ENCODE measurements around the gene FADS3. TPM values are rescaled to one million over a fixed set of nuclear protein-coding genes. Genes with fewer than 3 reads are reported as not detected.

The FADS3 gene
- total RNA-seq, 1 experiment from 2014 or later, result 67.9 TPM

DNA sequence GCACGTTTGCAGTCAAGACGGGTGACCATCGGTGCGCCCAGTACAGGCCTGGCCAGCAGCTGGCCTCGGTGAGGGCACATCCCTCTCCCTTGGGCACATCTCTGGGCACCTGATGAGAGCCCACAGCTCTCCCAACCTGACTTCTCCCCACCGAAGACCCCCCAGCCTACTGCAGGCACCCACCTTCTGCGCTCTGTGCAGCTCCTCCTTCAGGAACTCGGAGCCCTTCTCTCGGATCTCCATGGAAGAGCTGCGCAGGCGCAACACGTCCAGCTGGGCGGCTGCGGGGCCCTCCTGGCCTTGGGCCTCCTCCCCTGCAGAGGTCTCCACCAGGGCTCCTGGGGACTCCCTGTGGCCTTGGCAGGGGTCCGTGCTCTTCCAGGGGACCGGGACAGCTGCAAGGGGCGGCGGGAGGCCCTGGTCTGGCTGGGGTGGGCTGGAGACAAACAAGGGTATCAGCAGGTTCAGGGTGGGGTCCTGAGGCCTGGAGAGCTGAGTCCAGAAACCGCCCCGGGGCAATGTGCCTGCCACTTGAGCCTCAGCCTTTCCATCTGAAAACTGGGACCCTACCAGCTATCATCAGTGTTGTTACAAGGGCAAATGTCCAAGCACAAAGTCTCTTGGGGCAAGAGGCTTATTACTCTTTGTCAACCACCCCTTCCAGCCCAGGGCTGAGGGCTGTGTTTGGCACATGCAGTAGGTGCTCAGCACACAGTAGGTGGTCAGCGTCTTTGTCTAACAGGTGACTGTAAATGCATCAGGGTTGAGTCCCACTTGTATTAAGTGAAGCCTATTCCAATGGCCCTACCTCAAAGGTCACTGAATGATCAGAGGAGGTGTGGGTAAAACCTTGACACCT is 16.8 kb upstream of the FADS3 start:
- no peak overlapping the region for H3K9ac ChIP-seq (ENCODE audit: low read length)
- H2AFZ ChIP-seq (ENCODE audit: low read length), result no peak overlapping the region
- no peak overlapping the region for H3K4me3 ChIP-seq (ENCODE audit: low read length)
- H4K20me1 ChIP-seq (ENCODE audit: low read length), result no peaks in the 10 kb centered on the region
- H3K79me2 ChIP-seq (ENCODE audit: low read length), result no peaks in the 10 kb centered on the region
- no peaks in the 10 kb centered on the region for H3K4me1 ChIP-seq (ENCODE audit: insufficient read depth, low read length)
- H3K36me3 ChIP-seq (ENCODE audit: low read depth, low read length), result no peaks in the 10 kb centered on the region
- DNase-seq (no peak), ATAC-seq (no peak)
- no peaks in the 10 kb centered on the region for H3F3A ChIP-seq (ENCODE audit: low read length, unreplicated experiment)
- no peaks in the 10 kb centered on the region for H3K9me3 ChIP-seq (ENCODE audit: low read length)
- intact Hi-C loops (cut with micrococcal nuclease), result no loop called here
- H3K4me2 ChIP-seq (ENCODE audit: low read length), result no peak overlapping the region
- POLR2A ChIA-PET (ENCODE audit: unreplicated experiment), result no interaction called here
- H3K27me3 ChIP-seq (ENCODE audit: low read length), result no peaks in the 10 kb centered on the region
- no TSS peak for BruUV-seq (replicated peaks)
- no peaks in the 10 kb centered on the region for H3K9me2 ChIP-seq (replicated peaks; ENCODE audit: low read length)
- CTCF ChIA-PET, result interaction anchor here (0.8 kb wide), 1 partner anchor 200 kb away, joined by 4 read pairs; no protein-coding TSS in a partner anchor
- TF ChIP-seq, protein P1, sequence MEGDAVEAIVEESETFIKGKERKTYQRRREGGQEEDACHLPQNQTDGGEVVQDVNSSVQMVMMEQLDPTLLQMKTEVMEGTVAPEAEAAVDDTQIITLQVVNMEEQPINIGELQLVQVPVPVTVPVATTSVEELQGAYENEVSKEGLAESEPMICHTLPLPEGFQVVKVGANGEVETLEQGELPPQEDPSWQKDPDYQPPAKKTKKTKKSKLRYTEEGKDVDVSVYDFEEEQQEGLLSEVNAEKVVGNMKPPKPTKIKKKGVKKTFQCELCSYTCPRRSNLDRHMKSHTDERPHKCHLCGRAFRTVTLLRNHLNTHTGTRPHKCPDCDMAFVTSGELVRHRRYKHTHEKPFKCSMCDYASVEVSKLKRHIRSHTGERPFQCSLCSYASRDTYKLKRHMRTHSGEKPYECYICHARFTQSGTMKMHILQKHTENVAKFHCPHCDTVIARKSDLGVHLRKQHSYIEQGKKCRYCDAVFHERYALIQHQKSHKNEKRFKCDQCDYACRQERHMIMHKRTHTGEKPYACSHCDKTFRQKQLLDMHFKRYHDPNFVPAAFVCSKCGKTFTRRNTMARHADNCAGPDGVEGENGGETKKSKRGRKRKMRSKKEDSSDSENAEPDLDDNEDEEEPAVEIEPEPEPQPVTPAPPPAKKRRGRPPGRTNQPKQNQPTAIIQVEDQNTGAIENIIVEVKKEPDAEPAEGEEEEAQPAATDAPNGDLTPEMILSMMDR (conservative IDR thresholded peaks at IDR 0.05; ENCODE audit: low read depth, low read length), result no peak
- no peak for TF ChIP-seq EZH2 (IDR thresholded peaks at IDR 0.05; ENCODE audit: low read length, unreplicated experiment)
- TF ChIP-seq EZH2phosphoT487 (IDR thresholded peaks at IDR 0.05; ENCODE audit: borderline replicate concordance, low read length), result no peak
- H3K27ac ChIP-seq (ENCODE audit: low read length), result no peak overlapping the region

DNA sequence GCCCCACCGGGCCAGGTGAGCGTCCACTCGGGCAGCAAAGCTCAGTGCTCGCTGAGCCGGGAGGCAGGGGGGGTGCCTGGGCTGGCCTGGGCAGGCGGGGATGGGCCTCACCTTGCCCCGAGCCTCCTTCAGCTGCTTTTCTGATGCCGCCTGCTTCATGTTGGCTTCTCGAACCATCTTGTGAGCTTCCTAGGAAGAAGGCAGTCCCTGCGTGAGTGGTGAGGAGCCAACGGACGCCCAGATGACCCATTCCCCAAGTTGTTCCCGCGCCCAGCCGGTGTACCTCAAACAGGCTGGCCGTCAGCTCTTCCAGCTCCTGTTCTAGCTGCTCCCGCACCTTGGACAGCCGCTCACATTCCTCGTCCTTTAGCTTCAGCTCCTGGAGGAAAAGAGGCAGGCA is 15.9 kb upstream of the FADS3 start:
- no peak overlapping the region for H3K4me2 ChIP-seq (ENCODE audit: low read length)
- no peak overlapping the region for H3K4me3 ChIP-seq (ENCODE audit: low read length)
- TF ChIP-seq EZH2 (IDR thresholded peaks at IDR 0.05; ENCODE audit: low read length, unreplicated experiment), result no peak
- TF ChIP-seq EZH2phosphoT487 (IDR thresholded peaks at IDR 0.05; ENCODE audit: borderline replicate concordance, low read length), result no peak
- TF ChIP-seq, protein P1 (conservative IDR thresholded peaks at IDR 0.05; ENCODE audit: low read depth, low read length), result no peak
- no peak overlapping the region for H3K9ac ChIP-seq (ENCODE audit: low read length)
- H3K27ac ChIP-seq (ENCODE audit: low read length), result no peak overlapping the region
- no peak for DNase-seq
- no peaks in the 10 kb centered on the region for H3K9me2 ChIP-seq (replicated peaks; ENCODE audit: low read length)
- no TSS peak for BruUV-seq (replicated peaks)
- no peak overlapping the region for H2AFZ ChIP-seq (ENCODE audit: low read length)
- H3K79me2 ChIP-seq (ENCODE audit: low read length), result no peaks in the 10 kb centered on the region
- no peaks in the 10 kb centered on the region for H3K9me3 ChIP-seq (ENCODE audit: low read length)
- H3F3A ChIP-seq (ENCODE audit: low read length, unreplicated experiment), result no peaks in the 10 kb centered on the region
- intact Hi-C loops (cut with micrococcal nuclease), result no loop called here
- ChIA-PET POLR2A (ENCODE audit: unreplicated experiment) (no interaction called here), CTCF (no interaction called here)
- H3K27me3 ChIP-seq (ENCODE audit: low read length), result no peaks in the 10 kb centered on the region
- H3K36me3 ChIP-seq (ENCODE audit: low read depth, low read length), result no peaks in the 10 kb centered on the region
- ATAC-seq, result no peak
- no peaks in the 10 kb centered on the region for H4K20me1 ChIP-seq (ENCODE audit: low read length)
- H3K4me1 ChIP-seq (ENCODE audit: insufficient read depth, low read length), result no peaks in the 10 kb centered on the region

DNA sequence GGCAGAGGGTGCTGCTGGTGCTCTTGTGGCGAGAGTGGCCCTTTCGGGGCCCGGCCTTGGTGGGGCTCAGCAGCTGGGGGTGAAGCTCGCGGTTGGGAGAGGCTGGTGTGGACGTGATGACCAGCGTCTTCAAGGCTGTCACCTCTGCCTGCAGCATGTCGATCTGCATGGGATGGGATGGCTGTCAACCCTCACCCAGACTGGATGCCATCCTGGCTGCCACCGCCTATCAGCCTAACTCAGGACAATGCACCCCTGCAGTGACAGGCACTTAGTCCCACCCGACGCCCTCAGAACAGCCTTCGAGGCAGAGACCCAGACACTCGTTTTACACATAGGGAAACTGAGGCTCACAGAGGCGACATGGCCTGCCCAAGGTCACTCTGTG is 15.2 kb upstream of the FADS3 start:
- DNase-seq (no peak), ATAC-seq (no peak)
- intact Hi-C loops (cut with micrococcal nuclease), result no loop called here
- CTCF ChIA-PET, result no interaction called here
- no peaks in the 10 kb centered on the region for H3K4me1 ChIP-seq (ENCODE audit: insufficient read depth, low read length)
- no peak overlapping the region for H3K4me3 ChIP-seq (ENCODE audit: low read length)
- POLR2A ChIA-PET (ENCODE audit: unreplicated experiment), result no interaction called here
- H3K9me3 ChIP-seq (ENCODE audit: low read length), result no peaks in the 10 kb centered on the region
- H3K27ac ChIP-seq (ENCODE audit: low read length), result no peak overlapping the region
- H3K79me2 ChIP-seq (ENCODE audit: low read length), result no peaks in the 10 kb centered on the region
- H3K9me2 ChIP-seq (replicated peaks; ENCODE audit: low read length), result no peaks in the 10 kb centered on the region
- no peaks in the 10 kb centered on the region for H3K27me3 ChIP-seq (ENCODE audit: low read length)
- no peaks in the 10 kb centered on the region for H3K36me3 ChIP-seq (ENCODE audit: low read depth, low read length)
- H3K9ac ChIP-seq (ENCODE audit: low read length), result no peak overlapping the region
- H4K20me1 ChIP-seq (ENCODE audit: low read length), result no peaks in the 10 kb centered on the region
- no peak overlapping the region for H2AFZ ChIP-seq (ENCODE audit: low read length)
- BruUV-seq (replicated peaks), result no TSS peak
- no peaks in the 10 kb centered on the region for H3F3A ChIP-seq (ENCODE audit: low read length, unreplicated experiment)
- H3K4me2 ChIP-seq (ENCODE audit: low read length), result no peak overlapping the region
- TF ChIP-seq EZH2 (IDR thresholded peaks at IDR 0.05; ENCODE audit: low read length, unreplicated experiment) (no peak), EZH2phosphoT487 (IDR thresholded peaks at IDR 0.05; ENCODE audit: borderline replicate concordance, low read length) (no peak)
- TF ChIP-seq, protein P1 (conservative IDR thresholded peaks at IDR 0.05; ENCODE audit: low read depth, low read length), result no peak
